GM21528 (cell line): ENCODE measurements around the gene SPSB1.
"Not testable (repeated sequence)": the region's sequence is repeated elsewhere in the genome, so short reads cannot be mapped to it uniquely, and the experiment has no call there.

Source experiments
- ATAC-seq: cut with Tn5 transposase; IDR thresholded peaks from one replicate; pipeline ENCODE4 v1.9.1; 2021; ENCODE audit warnings: mild to moderate bottlenecking, moderate library complexity; ENCODE audit not compliant: unreplicated experiment, low FRiP score

Gene SPSB1

DNA sequence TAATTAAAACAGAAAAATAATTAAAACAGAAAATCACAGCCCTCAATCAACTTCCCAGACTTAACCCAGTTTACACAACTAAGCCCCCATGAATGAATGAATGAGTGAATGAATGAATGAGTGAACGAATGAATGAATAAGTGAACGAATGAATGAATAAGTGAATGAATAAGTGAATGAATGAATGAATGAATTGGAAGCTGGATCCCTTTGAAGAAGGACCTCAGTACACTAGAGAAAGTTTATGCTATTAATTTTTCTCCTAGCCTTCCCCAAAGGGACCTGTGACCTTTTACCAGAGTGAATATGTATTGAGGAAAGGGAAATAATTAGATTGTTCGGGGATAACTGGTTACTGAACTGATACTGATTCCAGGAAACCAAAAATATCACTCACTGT is 5.6 kb downstream of the SPSB1 start:
- ATAC-seq: no peak

DNA sequence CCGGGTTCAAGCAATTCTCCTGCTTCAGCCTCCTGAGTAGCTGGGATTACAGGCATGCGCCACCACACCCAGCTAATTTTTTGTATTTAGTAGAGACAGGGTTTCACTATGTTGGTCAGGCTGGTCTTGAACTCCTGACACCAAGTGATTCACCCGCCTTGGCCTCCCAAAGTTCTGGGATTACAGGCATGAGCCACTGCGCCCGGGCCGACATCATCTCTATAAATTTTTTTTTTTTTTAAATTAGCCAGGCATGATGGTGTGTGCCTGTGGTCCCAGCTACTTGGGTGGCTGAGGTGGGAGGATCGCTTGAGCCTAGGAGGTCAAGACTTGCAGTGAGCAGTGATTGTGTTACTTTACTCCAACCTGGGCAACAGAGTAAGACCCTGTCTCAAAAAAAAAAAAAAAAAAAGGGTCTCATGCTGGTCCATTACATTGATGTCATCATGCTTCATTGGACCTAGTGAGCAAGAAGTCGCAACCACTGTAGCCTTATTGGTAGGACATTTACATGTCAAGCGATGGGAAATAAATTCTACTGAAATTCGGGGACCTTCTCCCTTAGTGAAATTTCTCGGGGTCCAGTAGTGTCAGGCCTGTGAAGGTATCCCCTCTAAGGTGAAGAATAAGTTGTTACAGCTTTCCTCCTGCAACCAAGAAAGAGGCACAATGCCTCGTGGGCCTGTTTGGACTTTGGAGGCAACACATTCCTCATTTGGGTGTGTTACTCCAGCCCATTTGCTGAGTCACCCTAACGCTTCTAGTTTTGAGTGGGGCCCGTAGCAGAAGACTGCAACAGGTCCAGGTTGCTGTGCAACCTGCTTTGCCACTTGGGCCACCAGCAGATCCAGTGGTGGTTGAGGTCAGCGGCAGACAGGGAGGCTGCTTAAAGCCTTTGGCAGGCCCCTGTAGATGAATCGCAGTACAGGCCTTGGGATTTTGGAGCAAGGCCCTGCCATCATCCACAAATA is 7.2 kb downstream of the SPSB1 start:
- ATAC-seq: not testable (repeated sequence)

DNA sequence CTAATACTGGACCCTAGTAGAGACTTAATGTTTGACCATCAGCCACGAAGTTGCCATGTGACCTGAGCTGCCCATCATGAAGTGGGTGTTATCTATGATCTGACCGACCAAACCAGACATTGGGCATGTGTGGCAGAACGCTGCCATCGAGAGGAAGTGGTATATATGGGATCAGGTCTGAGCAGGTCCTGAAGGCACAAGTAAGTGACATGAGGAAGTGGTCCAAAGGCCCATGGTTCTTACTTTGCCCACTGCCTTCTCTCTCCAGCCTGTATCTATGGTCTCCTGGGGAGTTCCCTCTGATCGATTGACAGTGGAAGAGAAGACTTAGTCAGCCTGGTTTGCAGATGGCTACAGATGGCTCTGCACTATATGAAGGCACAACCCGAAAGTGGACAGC is 7.9 kb downstream of the SPSB1 start:
- ATAC-seq: no peak

DNA sequence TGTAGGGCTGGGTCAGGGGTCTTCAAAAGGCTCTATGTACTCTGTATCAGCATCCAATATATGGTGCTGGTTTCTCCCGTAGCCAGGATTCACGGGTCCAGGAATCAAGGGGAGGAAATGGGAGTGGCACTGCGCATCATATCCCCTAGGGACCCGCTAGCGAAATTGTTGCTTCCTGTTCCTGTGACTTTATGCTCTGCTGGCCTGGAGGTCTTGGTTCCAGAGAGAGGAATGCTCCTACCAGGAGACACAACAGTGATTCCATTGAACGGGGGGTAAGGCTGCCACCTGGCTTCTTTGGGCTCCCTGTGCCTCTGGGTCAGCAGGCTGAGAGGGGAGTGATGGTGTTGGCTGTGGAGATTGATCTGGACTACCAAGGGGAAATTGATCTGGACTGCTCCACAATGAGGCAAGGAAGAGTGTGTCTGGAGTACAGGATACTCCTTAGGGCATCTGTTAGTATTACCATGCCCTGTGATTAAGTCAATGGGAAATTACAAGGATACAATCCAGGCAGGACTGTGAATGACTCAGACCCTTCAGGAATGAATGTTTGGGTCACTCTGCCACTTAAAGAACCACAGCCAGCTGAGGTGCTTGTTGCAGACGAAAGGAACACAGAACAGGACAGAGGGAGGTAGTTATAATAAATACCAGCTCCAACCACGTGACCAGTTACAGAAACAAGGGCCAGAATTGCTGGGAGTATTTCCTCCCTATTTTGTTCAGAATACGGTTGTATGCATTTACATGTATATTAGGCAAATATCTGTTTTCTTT is 10.2 kb downstream of the SPSB1 start:
- ATAC-seq: no peak

GRCh38 chr1:9303916-9304315 is 11.2 kb downstream of the SPSB1 start:
- ATAC-seq: no peak

DNA sequence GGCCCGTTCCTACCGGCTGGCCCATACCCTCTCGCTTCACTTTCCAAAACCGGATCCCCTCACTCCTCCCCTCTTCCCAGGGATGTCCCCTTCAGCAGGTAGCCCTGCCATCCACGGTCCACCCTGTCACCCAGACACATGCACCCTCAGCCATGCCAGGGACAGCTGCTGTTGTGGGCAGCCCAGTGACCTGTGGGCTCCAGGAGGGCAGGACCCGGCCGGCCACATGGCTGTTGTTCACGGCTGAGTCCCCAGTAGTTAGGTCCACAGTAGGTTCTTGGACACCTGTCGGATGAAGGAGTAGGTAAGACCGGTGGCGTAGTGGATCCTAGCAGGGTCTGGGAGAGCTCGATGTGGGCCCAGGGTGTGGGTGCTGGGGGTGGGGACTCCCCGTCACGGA is 12.5 kb downstream of the SPSB1 start:
- no peak for ATAC-seq

DNA sequence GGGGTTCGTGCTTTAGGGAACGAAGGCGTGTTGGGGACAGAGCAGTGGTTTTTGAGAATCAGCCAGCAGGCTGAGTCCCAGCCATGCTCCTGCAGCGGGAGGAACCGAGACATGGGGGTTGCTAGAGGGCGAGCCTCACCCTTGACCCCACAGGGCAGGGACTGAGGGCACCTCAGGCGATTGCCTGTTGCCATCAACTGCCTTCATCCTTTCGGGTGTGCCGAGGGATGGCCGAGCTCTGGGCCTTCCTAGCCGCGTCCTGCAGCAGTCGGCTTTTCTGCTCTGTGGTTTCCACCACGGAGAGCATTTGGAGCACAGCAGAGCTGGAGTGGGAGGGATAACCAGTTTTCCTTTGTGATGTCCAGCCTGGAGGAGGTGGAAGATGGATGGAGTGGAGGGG is 13.3 kb downstream of the SPSB1 start:
- no peak for ATAC-seq

- no peak for ATAC-seq
Observed at GRCh38 chr1:9307303-9307702, 14.6 kb downstream of the SPSB1 start.

DNA sequence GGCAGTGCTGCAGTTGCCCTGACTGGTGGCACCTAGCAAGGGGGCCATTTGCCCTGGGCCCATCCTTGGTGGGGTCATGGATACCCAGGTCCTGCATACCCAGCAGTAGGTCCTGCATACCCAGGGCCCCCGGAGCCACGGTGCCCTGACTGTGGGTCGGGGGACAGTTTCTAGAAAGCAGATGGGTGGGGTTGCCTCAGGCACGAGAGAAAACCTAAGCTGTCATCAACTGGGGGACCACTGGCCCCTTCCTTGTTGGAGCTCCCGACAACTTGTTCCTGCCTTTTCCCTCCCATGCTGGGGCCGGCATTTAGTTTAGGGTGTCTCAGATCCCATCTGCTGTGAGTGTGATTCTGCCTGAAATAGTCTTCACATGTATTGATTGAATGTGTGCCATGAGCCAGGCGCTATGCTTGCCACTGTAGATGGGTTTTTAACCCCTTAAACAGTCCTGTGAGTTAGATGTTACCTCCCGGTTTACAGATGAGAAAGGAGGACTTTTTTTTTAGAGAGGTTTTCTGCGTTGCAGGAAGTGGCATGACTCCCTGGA is 15.6 kb downstream of the SPSB1 start:
- ATAC-seq: no peak

- ATAC-seq: no peak
Observed at GRCh38 chr1:9309080-9309479, 16.4 kb downstream of the SPSB1 start.

GRCh38 chr1:9309991-9310390 is 17.3 kb downstream of the SPSB1 start:
- ATAC-seq: no peak

GRCh38 chr1:9311029-9311428 is 18.3 kb downstream of the SPSB1 start:
- ATAC-seq: no peak

GRCh38 chr1:9311479-9311878 is 18.8 kb downstream of the SPSB1 start:
- ATAC-seq: no peak

DNA sequence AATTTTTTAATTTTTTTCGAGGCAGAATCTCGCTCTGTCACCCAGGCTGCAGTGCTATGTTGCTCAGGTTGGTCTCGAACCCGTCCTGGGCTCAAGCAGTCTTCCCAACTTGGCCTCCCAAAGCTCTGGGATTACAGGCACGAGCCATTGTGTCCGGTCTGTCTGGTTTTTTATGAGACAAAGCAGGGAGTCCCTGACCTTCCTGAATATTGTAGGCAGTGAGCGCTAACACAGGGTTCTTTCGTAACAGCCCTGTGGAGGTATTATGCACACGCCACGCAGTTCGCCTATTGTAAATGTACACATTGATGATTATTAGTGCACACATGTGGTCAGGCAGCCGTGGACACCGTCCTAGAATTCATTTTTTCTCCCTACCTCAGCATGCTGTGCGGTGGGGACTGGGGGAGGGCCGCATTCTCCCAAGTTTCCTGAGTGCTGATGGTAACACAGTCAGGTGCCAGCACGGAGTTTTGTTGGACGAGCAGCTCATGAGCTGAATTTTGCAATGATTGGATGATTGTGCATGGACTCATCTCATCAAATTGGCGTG is 19.6 kb downstream of the SPSB1 start:
- ATAC-seq: no peak

DNA sequence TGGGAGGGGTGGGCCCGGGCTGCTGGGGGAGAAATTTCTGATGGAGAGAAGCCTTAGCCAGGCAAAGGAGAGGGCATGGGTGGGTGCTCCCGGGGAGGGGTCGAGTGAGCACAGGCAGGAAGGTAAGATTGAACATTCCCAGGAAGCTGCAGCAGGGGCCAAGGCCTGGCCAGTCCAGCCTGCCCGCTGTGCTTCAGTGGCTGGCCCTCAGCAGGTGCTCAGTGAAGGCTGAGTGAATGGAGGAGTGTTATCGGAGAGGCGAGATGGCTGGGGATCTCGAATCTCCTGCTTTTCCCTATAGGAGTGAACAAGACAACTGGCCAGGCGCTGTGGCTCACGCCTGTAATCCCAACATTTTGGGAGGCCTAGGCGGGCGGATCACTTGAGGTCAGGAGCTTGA is 20.9 kb downstream of the SPSB1 start:
- ATAC-seq: no peak

- no peak for ATAC-seq
Observed at GRCh38 chr1:9314111-9314510, 21.4 kb downstream of the SPSB1 start.

DNA sequence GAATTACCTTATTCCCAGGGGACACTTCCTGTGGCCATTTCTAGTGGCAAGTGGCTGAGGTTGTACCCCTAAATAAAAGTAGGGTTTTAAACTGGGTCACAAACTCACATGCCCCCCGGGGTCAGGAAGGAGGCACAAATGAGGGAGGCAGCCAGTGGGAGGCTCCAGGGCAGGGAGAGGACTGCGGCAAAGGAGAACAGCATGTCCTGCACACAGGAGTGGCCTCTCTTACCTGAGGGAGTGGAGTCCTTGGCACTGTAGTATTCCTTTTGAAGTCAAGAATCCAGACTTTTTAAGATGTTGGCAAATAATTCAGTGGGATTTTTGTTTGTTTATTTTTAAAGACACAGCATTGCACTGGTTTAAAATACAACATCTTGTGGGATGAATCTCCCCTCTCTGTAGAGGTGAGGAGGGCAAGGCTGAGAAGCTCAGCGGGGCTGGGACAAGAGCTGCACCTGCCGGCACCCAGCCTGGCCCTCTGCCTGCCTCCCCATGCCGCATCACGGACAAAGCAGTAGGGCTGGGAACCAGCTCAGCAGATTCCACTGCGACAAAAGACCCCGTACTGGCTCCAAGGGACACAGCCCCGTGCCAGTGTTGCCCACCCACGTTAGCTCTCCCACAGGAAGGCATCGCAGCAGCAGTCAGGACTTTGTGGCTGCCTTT is 22.2 kb downstream of the SPSB1 start:
- ATAC-seq: no peak

- ATAC-seq: no peak
Observed at GRCh38 chr1:9315411-9316079, 22.9 kb downstream of the SPSB1 start.

DNA sequence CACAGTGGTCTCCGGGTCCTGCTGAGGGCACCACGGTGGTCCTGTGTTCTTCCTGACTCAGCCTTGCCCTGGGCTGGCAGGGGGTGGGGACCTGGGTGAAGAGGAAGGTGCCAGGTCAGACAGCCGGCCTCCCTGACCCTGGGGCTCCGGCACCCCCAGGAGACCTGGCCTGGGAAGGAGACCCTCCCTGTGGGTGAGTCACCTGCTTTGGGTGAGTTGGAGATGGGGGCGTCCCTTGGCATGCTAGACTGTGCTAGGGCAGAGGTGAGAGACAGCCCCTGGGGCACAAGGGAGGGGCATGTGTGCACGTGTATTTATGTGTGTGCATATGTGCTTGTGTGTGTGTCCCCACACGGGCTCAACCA is 23.4 kb downstream of the SPSB1 start:
- ATAC-seq: no peak

DNA sequence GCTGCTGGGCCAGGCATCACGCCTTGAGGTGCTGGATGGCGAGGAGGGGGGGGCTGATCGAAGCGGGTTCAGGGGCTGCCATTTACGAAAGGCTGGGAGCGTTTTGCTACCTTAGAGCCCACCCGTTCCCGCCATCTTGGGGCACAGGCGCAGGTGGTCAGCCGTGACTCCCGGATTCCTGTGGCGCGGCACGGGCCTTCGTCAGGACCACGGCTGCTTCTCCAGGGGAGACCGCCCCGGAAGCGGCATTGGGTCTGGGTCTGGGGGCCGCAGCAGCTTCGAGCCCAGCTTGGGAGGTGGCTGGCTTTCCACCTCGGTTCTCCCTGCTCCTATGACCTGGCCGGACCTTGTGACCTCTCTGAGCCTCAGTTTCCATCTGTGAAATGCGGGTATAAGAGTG is 23.8 kb downstream of the SPSB1 start:
- ATAC-seq: no peak
